HG03342 (cell line): ENCODE results near the gene CLVS2.

Source experiments
- ATAC-seq: cut with Tn5 transposase; IDR thresholded peaks from one replicate; pipeline ENCODE4 v1.9.1; 2021; ENCODE audit warnings: mild to moderate bottlenecking, moderate library complexity; ENCODE audit not compliant: unreplicated experiment

Gene CLVS2

GRCh38 chr6:123118811-123119210 lies 122.8 kb downstream of the CLVS2 start:
- ATAC-seq = no peak
